ENCODE measurements around the gene NMRK2.

GRCh38 chr19:3963458-3964255 lies 30.8 kb downstream of the NMRK2 start:
- TF ChIP-seq CTCF (IDR thresholded peaks at IDR 0.05), result no peak
- no peak for TF ChIP-seq EZH2 (IDR thresholded peaks at IDR 0.05)
- no peak for TF ChIP-seq EZH2phosphoT487 (IDR thresholded peaks at IDR 0.05)

All from neural progenitor cell (in vitro differentiated cells).